Stimulated activated memory B cell treated with anti-CD40 and anti-IgM and Interleukin-4, amounts not matched to agents 10 μg/mL and 1 μg/mL and 100 μg/mL, for 72 hours (primary cell): ENCODE measurements around the gene ZDHHC8.

Experiments
- ATAC-seq: fragments of 150-1000 bp; cut with Tn5 transposase; 2 replicates; pipeline ENCODE4 v1.10.0; 2021
- H3K27ac Mint-ChIP-seq: one replicate; pipeline ENCODE4 v1.8.0; 2022; ENCODE audit warnings: mild to moderate bottlenecking, mixed read lengths
- H3K27me3 Mint-ChIP-seq: one replicate; pipeline ENCODE4 v1.8.0; 2022; ENCODE audit warnings: mixed read lengths
- H3K36me3 Mint-ChIP-seq: one replicate; pipeline ENCODE4 v1.8.0; 2022; ENCODE audit warnings: mixed read lengths
- H3K4me1 Mint-ChIP-seq: one replicate; pipeline ENCODE4 v1.8.0; 2022; ENCODE audit warnings: mixed read lengths
- H3K4me3 Mint-ChIP-seq: one replicate; pipeline ENCODE4 v1.8.0; 2022; ENCODE audit warnings: mild to moderate bottlenecking, moderate library complexity, mixed read lengths
- H3K9me3 Mint-ChIP-seq: one replicate; pipeline ENCODE4 v1.8.0; 2022; ENCODE audit warnings: mixed read lengths

The ZDHHC8 gene

GRCh38 chr22:20108757-20109230, 22.8 kb upstream of the ZDHHC8 start:
- no peaks in the 10 kb centered on the region for H3K27me3 Mint-ChIP-seq
- peak overlapping the region; percentile 65 for H3K27ac Mint-ChIP-seq
- peaks cover 29% of the 10 kb centered on the region for H3K36me3 Mint-ChIP-seq
- peaks cover 21% of the 10 kb centered on the region for H3K4me1 Mint-ChIP-seq
- no peak for ATAC-seq
- H3K4me3 Mint-ChIP-seq = no peak overlapping the region
- no peaks in the 10 kb centered on the region for H3K9me3 Mint-ChIP-seq

- H3K27ac Mint-ChIP-seq = peak overlapping the region; percentile 65
These were observed 21.9 kb upstream of the ZDHHC8 start for GRCh38 chr22:20109411-20110358.

GRCh38 chr22:20110359-20110985, 21.1 kb upstream of the ZDHHC8 start:
- peaks cover 35% of the 10 kb centered on the region for H3K4me1 Mint-ChIP-seq
- H3K9me3 Mint-ChIP-seq = no peaks in the 10 kb centered on the region
- no peak overlapping the region for H3K4me3 Mint-ChIP-seq
- ATAC-seq = no peak
- H3K27me3 Mint-ChIP-seq = no peaks in the 10 kb centered on the region
- peak overlapping the region; percentile 94 for H3K27ac Mint-ChIP-seq
- H3K36me3 Mint-ChIP-seq = peaks cover 43% of the 10 kb centered on the region

More at GRCh38 chr22:20109411-20110358, 21.9 kb upstream of the ZDHHC8 start:
- Mint-ChIP-seq H3K36me3 (peaks cover 37% of the 10 kb centered on the region), H3K9me3 (no peaks in the 10 kb centered on the region), H3K4me1 (peaks cover 29% of the 10 kb centered on the region), H3K27me3 (no peaks in the 10 kb centered on the region), H3K4me3 (no peak overlapping the region)
- ATAC-seq = no peak

GRCh38 chr22:20111045-20111688, 20.4 kb upstream of the ZDHHC8 start:
- peak; percentile 84 for ATAC-seq
- Mint-ChIP-seq H3K4me1 (peaks cover 42% of the 10 kb centered on the region), H3K9me3 (no peaks in the 10 kb centered on the region), H3K4me3 (peak overlapping the region; percentile 9), H3K36me3 (peaks cover 44% of the 10 kb centered on the region), H3K27ac (peak overlapping the region; percentile 94), H3K27me3 (no peaks in the 10 kb centered on the region)

- no peak overlapping the region for H3K4me3 Mint-ChIP-seq
- ATAC-seq = no peak
- peaks cover 45% of the 10 kb centered on the region for H3K36me3 Mint-ChIP-seq
- H3K4me1 Mint-ChIP-seq = peaks cover 50% of the 10 kb centered on the region
- no peaks in the 10 kb centered on the region for H3K9me3 Mint-ChIP-seq
- H3K27ac Mint-ChIP-seq = peak overlapping the region; percentile 94
- no peaks in the 10 kb centered on the region for H3K27me3 Mint-ChIP-seq
These were observed 19.6 kb upstream of the ZDHHC8 start for GRCh38 chr22:20111689-20112622.

GRCh38 chr22:20112623-20113511, 18.7 kb upstream of the ZDHHC8 start:
- no peak for ATAC-seq
- no peaks in the 10 kb centered on the region for H3K9me3 Mint-ChIP-seq
- no peak overlapping the region for H3K4me3 Mint-ChIP-seq
- peaks cover 37% of the 10 kb centered on the region for H3K36me3 Mint-ChIP-seq
- peaks cover 51% of the 10 kb centered on the region for H3K4me1 Mint-ChIP-seq
- H3K27ac Mint-ChIP-seq = peak overlapping the region; percentile 94
- H3K27me3 Mint-ChIP-seq = no peaks in the 10 kb centered on the region

GRCh38 chr22:20113551-20114310, 17.9 kb upstream of the ZDHHC8 start:
- peaks cover 34% of the 10 kb centered on the region for H3K36me3 Mint-ChIP-seq
- H3K4me3 Mint-ChIP-seq = no peak overlapping the region

GRCh38 chr22:20114506-20115475, 16.8 kb upstream of the ZDHHC8 start:
- Mint-ChIP-seq H3K27ac (peak overlapping the region; percentile 76), H3K4me3 (peak overlapping the region; percentile 64), H3K36me3 (peaks cover 35% of the 10 kb centered on the region), H3K4me1 (peaks cover 65% of the 10 kb centered on the region), H3K9me3 (no peaks in the 10 kb centered on the region), H3K27me3 (no peaks in the 10 kb centered on the region)
- no peak for ATAC-seq

More at GRCh38 chr22:20113551-20114310, 17.9 kb upstream of the ZDHHC8 start:
- H3K9me3 Mint-ChIP-seq = no peaks in the 10 kb centered on the region
- no peaks in the 10 kb centered on the region for H3K27me3 Mint-ChIP-seq
- H3K4me1 Mint-ChIP-seq = peaks cover 54% of the 10 kb centered on the region
- no peak for ATAC-seq
- H3K27ac Mint-ChIP-seq = peak overlapping the region; percentile 76

- Mint-ChIP-seq H3K27ac (peak within 1 kb of the TSS; percentile 98), H3K9me3 (no peaks in the 10 kb centered on the region), H3K27me3 (no peaks in the 10 kb centered on the region), H3K4me1 (peaks cover 73% of the 10 kb centered on the region), H3K4me3 (peak within 1 kb of the TSS; percentile 93), H3K36me3 (peaks cover 30% of the 10 kb centered on the region)
- ATAC-seq = no peak
These were observed 15.8 kb upstream of the ZDHHC8 start, which contains the start of gene RANBP1 for GRCh38 chr22:20115691-20116375. TSS of gene RANBP1 (plus strand) at chr22:20116104. CDS start at chr22:20116185, 81 bp downstream.

- Mint-ChIP-seq H3K4me3 (peak overlapping the region; percentile 93), H3K27me3 (no peaks in the 10 kb centered on the region), H3K4me1 (peaks cover 74% of the 10 kb centered on the region), H3K27ac (peak overlapping the region; percentile 98), H3K9me3 (no peaks in the 10 kb centered on the region), H3K36me3 (peaks cover 30% of the 10 kb centered on the region)
- no peak for ATAC-seq
These were observed 15.1 kb upstream of the ZDHHC8 start for GRCh38 chr22:20116376-20116950.

GRCh38 chr22:20116951-20117632, 14.5 kb upstream of the ZDHHC8 start, which contains the start of gene TRMT2A:
TSS of gene TRMT2A (minus strand) at chr22:20117226. CDS start at chr22:20116906, 320 bp downstream.
- Mint-ChIP-seq H3K4me1 (peaks cover 75% of the 10 kb centered on the region), H3K36me3 (peaks cover 30% of the 10 kb centered on the region), H3K9me3 (no peaks in the 10 kb centered on the region), H3K27me3 (no peaks in the 10 kb centered on the region), H3K4me3 (peak within 1 kb of the TSS; percentile 93), H3K27ac (peak within 1 kb of the TSS; percentile 98)
- peak; percentile 93 for ATAC-seq
